MM.1S (cell line): ENCODE measurements around the gene COL25A1.

Source experiments
- DNase-seq: peaks from one replicate; pipeline ENCODE4 v3.0.0-alpha.2; 2015
- H2AFZ ChIP-seq: fragments of 300-600 bp; sonication (generic); 2 replicates; pipeline ENCODE4 v1.6.0; 2016; ENCODE audit warnings: antibody characterized with exemption, low read length
- H3F3A ChIP-seq: fragments of 300-600 bp; sonication (generic); 2 replicates; pipeline ENCODE4 v1.6.1; 2016; ENCODE audit warnings: mild to moderate bottlenecking, antibody characterized with exemption, low read length, moderate library complexity, mixed read lengths; ENCODE audit not compliant: insufficient read depth
- H3K27ac ChIP-seq: fragments of 300-600 bp; sonication (generic); 2 replicates; pipeline ENCODE4 v1.5.1; 2016; ENCODE audit warnings: mild to moderate bottlenecking, low read length
- H3K27me3 ChIP-seq: fragments of 300-600 bp; sonication (generic); replicated peaks from 2 replicates; pipeline ENCODE4 v1.6.0; 2016; ENCODE audit warnings: low read length; ENCODE audit not compliant: insufficient read depth
- H3K36me3 ChIP-seq: fragments of 300-600 bp; sonication (generic); replicated peaks from 2 replicates; pipeline ENCODE4 v1.6.1; 2016; ENCODE audit warnings: mild to moderate bottlenecking, low read length, mixed read lengths; ENCODE audit not compliant: insufficient read depth
- H3K4me1 ChIP-seq: fragments of 300-600 bp; sonication (generic); 2 replicates; pipeline ENCODE4 v1.6.1; 2016; ENCODE audit warnings: low read length, mixed read lengths
- H3K4me2 ChIP-seq: fragments of 300-600 bp; sonication (generic); 2 replicates; pipeline ENCODE4 v1.6.0; 2016; ENCODE audit warnings: low read depth, low read length
- H3K4me3 ChIP-seq: fragments of 300-600 bp; sonication (generic); 2 replicates; pipeline ENCODE4 v1.5.1; 2016; ENCODE audit warnings: low read length, mixed read lengths
- H3K79me2 ChIP-seq: fragments of 300-600 bp; sonication (generic); 2 replicates; pipeline ENCODE4 v1.6.1; 2016; ENCODE audit warnings: mixed run types, low read length, mixed read lengths
- H3K9ac ChIP-seq: fragments of 300-600 bp; sonication (generic); 2 replicates; pipeline ENCODE4 v1.6.1; 2016; ENCODE audit warnings: low read length, mixed read lengths
- H3K9me2 ChIP-seq: fragments of 300-600 bp; sonication (generic); replicated peaks from 2 replicates; pipeline ENCODE4 v1.6.1; 2016; ENCODE audit warnings: mild to moderate bottlenecking, low read length, mixed read lengths; ENCODE audit not compliant: insufficient read depth
- H3K9me3 ChIP-seq: fragments of 300-600 bp; sonication (generic); replicated peaks from 2 replicates; pipeline ENCODE4 v1.6.1; 2016; ENCODE audit warnings: mild to moderate bottlenecking, low read length, mixed read lengths; ENCODE audit not compliant: insufficient read depth
- H4K20me1 ChIP-seq: fragments of 300-600 bp; sonication (generic); 2 replicates; pipeline ENCODE4 v1.6.1; 2016; ENCODE audit warnings: mild to moderate bottlenecking, low read length, moderate library complexity, mixed read lengths; ENCODE audit not compliant: insufficient read depth
- EZH2 ChIP-seq: fragments of 300-600 bp; sonication (generic); optimal IDR thresholded peaks from 2 replicates; pipeline ENCODE3; 2017; ENCODE audit warnings: low read depth, mild to moderate bottlenecking, antibody characterized with exemption, low read length, mixed read lengths
- EZH2phosphoT487 ChIP-seq: fragments of 300-600 bp; sonication (generic); IDR thresholded peaks from 2 replicates; pipeline ENCODE4 v1.6.1; 2018; ENCODE audit warnings: antibody characterized with exemption, low read length
- TF ChIP-seq, protein P1 (sequence below): fragments of 300-600 bp; sonication (generic); IDR thresholded peaks from 2 replicates; pipeline ENCODE4 v1.5.1; 2016; ENCODE audit warnings: antibody characterized with exemption, low read length, mixed read lengths

Gene COL25A1

DNA sequence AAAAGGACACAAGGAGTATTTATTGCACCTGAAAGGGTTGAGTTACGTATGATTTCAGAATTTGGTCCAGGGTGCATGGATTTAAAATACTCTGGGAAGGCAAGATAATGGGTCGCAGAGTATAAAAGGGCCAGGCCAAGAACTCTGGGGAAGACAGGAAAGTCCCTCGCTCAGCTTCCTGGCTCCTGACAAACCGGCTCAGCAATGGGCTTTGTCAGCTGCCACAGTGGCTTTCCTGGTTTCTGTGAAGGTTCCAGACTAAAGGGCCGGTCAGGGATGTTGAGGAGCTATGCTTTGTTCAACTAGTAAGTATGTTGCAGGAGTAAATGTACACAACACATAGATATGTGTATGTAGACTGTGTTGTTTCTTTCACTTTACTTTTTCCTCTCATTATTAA, 385.2 kb downstream of the COL25A1 start:
- H3K27me3 ChIP-seq = no peaks in the 10 kb centered on the region
- H4K20me1 ChIP-seq = no peaks in the 10 kb centered on the region
- DNase-seq = no peak
- no peaks in the 10 kb centered on the region for H3F3A ChIP-seq
- no peaks in the 10 kb centered on the region for H3K9me2 ChIP-seq
- no peaks in the 10 kb centered on the region for H3K79me2 ChIP-seq
- peaks cover 4% of the 10 kb centered on the region; the same call in 1 of the 2 replicates for H3K4me1 ChIP-seq
- H3K9me3 ChIP-seq = no peaks in the 10 kb centered on the region
- H3K4me2 ChIP-seq = no peak overlapping the region
- no peak for TF ChIP-seq EZH2phosphoT487
- no peak for TF ChIP-seq EZH2
- TF ChIP-seq, protein P1, sequence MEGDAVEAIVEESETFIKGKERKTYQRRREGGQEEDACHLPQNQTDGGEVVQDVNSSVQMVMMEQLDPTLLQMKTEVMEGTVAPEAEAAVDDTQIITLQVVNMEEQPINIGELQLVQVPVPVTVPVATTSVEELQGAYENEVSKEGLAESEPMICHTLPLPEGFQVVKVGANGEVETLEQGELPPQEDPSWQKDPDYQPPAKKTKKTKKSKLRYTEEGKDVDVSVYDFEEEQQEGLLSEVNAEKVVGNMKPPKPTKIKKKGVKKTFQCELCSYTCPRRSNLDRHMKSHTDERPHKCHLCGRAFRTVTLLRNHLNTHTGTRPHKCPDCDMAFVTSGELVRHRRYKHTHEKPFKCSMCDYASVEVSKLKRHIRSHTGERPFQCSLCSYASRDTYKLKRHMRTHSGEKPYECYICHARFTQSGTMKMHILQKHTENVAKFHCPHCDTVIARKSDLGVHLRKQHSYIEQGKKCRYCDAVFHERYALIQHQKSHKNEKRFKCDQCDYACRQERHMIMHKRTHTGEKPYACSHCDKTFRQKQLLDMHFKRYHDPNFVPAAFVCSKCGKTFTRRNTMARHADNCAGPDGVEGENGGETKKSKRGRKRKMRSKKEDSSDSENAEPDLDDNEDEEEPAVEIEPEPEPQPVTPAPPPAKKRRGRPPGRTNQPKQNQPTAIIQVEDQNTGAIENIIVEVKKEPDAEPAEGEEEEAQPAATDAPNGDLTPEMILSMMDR = no peak
- H3K27ac ChIP-seq = no peak overlapping the region
- no peak overlapping the region for H3K4me3 ChIP-seq
- no peak overlapping the region for H3K9ac ChIP-seq
- no peaks in the 10 kb centered on the region for H3K36me3 ChIP-seq
- no peak overlapping the region for H2AFZ ChIP-seq

DNA sequence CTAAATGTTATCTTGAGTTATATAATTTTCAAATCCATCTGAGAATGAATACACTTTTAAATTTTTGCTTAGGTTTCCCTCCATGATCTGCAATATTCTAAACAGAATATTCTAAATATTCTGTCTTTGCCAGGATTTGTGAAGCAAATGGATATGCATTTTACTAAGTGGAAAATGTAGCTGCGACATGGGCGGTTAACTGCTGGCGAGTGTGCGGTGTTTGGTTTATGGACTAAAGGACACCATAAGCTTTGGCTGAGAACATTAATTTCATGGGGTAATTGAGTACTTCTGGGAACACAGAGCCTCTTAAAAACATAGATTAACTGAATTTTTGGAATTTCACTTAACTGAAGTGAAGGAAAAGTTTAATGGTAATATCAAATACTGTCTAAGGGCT, 385.8 kb downstream of the COL25A1 start:
- Histone ChIP-seq H2AFZ (no peak overlapping the region), H3K4me1 (peaks cover 4% of the 10 kb centered on the region; the same call in 1 of the 2 replicates), H3F3A (no peaks in the 10 kb centered on the region), H3K4me2 (no peak overlapping the region), H3K27me3 (no peaks in the 10 kb centered on the region), H3K36me3 (no peaks in the 10 kb centered on the region), H3K4me3 (no peak overlapping the region), H3K9ac (no peak overlapping the region), H3K79me2 (no peaks in the 10 kb centered on the region), H3K9me3 (no peaks in the 10 kb centered on the region), H4K20me1 (no peaks in the 10 kb centered on the region), H3K27ac (no peak overlapping the region), H3K9me2 (no peaks in the 10 kb centered on the region)
- no peak for DNase-seq
- TF ChIP-seq EZH2 (no peak), EZH2phosphoT487 (no peak)
- TF ChIP-seq, protein P1 = no peak

DNA sequence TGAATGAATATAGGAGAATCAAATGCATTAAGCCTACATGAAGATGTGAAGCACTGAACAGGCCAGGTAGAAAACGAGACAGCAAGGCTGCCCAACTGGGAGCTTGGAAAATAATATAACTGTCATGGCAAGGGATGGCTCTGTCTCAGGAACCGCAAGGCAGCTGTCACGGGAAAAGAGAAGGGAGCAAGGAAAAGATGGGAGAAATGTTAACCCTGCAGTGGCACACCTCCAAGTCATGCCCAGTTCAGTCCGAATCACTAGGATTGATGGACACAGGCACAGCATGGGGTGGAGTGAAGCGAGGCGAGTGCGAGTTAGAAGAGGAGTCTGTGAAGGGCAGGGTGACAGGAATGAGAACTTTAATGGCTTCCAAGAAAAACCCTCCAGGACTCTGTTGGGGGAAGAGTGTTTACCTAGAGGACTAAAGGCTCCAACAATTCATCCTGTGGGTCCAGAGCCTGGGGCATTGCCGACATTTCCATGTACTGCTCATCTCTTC, 395.5 kb downstream of the COL25A1 start:
- Histone ChIP-seq H2AFZ (no peak overlapping the region), H3K79me2 (no peaks in the 10 kb centered on the region)

More for the DNA sequence above, 395.5 kb downstream of the COL25A1 start:
- DNase-seq = no peak
- Histone ChIP-seq H3K9me2 (no peaks in the 10 kb centered on the region), H3K9me3 (no peaks in the 10 kb centered on the region), H3F3A (no peaks in the 10 kb centered on the region), H3K27ac (no peak overlapping the region), H3K27me3 (no peaks in the 10 kb centered on the region), H3K4me3 (no peak overlapping the region), H3K36me3 (no peaks in the 10 kb centered on the region), H4K20me1 (no peaks in the 10 kb centered on the region), H3K4me2 (no peak overlapping the region), H3K9ac (no peak overlapping the region), H3K4me1 (no peaks in the 10 kb centered on the region)
- TF ChIP-seq EZH2phosphoT487 (no peak), EZH2 (no peak)
- TF ChIP-seq, protein P1 = no peak
